OCI-LY1 (cell line): ENCODE results near the gene TMED10.

ENCODE experiments used
- H2AFZ ChIP-seq: fragments of 200-600 bp; sonication (generic), shearing (Covaris generic); 2 replicates; pipeline ENCODE4 v1.6.0; 2014; ENCODE audit warnings: antibody characterized with exemption, mild to moderate bottlenecking, low read length
- H3F3A ChIP-seq: fragments of 200-600 bp; sonication (generic), shearing (Covaris generic); 2 replicates; pipeline ENCODE4 v1.6.0; 2014; ENCODE audit warnings: mild to moderate bottlenecking, antibody characterized with exemption, low read length, moderate library complexity; ENCODE audit not compliant: insufficient read depth
- H3K27ac ChIP-seq: fragments of 200-600 bp; sonication (generic); 2 replicates; pipeline ENCODE4 v1.5.1; 2014; ENCODE audit warnings: low read length, mixed run types, mild to moderate bottlenecking, low read depth; ENCODE audit not compliant: poor library complexity, severe bottlenecking
- H3K27me3 ChIP-seq: fragments of 200-600 bp; sonication (generic); 2 replicates; pipeline ENCODE4 v1.6.0; 2014; ENCODE audit warnings: antibody characterized with exemption, mild to moderate bottlenecking, low read length, moderate library complexity; ENCODE audit not compliant: insufficient read depth
- H3K36me3 ChIP-seq: fragments of 200-600 bp; sonication (generic); 2 replicates; pipeline ENCODE4 v1.6.1; 2014; ENCODE audit warnings: mild to moderate bottlenecking, antibody characterized with exemption, low read length, moderate library complexity, mixed read lengths; ENCODE audit not compliant: insufficient read depth
- H3K4me1 ChIP-seq: fragments of 200-600 bp; sonication (generic); 2 replicates; pipeline ENCODE4 v1.5.1; 2014; ENCODE audit warnings: mild to moderate bottlenecking, low read length, moderate library complexity; ENCODE audit not compliant: insufficient read depth, severe bottlenecking
- H3K4me2 ChIP-seq: fragments of 200-600 bp; sonication (generic), shearing (Covaris generic); 2 replicates; pipeline ENCODE4 v1.6.1; 2014; ENCODE audit warnings: low read length
- H3K4me3 ChIP-seq: fragments of 200-600 bp; sonication (generic); 2 replicates; pipeline ENCODE4 v1.5.1; 2014; ENCODE audit warnings: low read length, low read depth, mild to moderate bottlenecking, mixed read lengths; ENCODE audit not compliant: poor library complexity, severe bottlenecking
- H3K79me2 ChIP-seq: fragments of 200-600 bp; shearing (Covaris generic); 2 replicates; pipeline ENCODE4 v1.6.1; 2016; ENCODE audit warnings: mixed run types, low read length, mixed read lengths; ENCODE audit not compliant: insufficient read depth
- H3K9ac ChIP-seq: fragments of 200-600 bp; sonication (generic), shearing (Covaris generic); 2 replicates; pipeline ENCODE4 v1.6.1; 2014; ENCODE audit warnings: mild to moderate bottlenecking, low read length, mixed read lengths
- H3K9me2 ChIP-seq: fragments of 200-600 bp; sonication (generic), shearing (Covaris generic); 2 replicates; pipeline ENCODE4 v1.6.1; 2014; ENCODE audit warnings: low read depth, mild to moderate bottlenecking, low read length, mixed read lengths
- H3K9me3 ChIP-seq: fragments of 200-600 bp; shearing (Covaris generic); 2 replicates; pipeline ENCODE4 v1.6.1; 2014; ENCODE audit warnings: low read length, mixed read lengths
- H4K20me1 ChIP-seq: fragments of 200-600 bp; sonication (generic), shearing (Covaris generic); 2 replicates; pipeline ENCODE4 v1.6.0; 2016; ENCODE audit warnings: mild to moderate bottlenecking, low read length; ENCODE audit not compliant: insufficient read depth
- CTCF ChIP-seq: fragments of 200-600 bp; sonication (generic), shearing (Covaris generic); IDR thresholded peaks from 2 replicates; pipeline ENCODE4 v1.5.1; 2017; ENCODE audit warnings: mild to moderate bottlenecking, antibody characterized with exemption, low read length, moderate library complexity, mixed read lengths
- EZH2 ChIP-seq: fragments of 200-600 bp; sonication (generic), shearing (Covaris generic); IDR thresholded peaks from 2 replicates; pipeline ENCODE4 v1.8.0; 2017; ENCODE audit warnings: borderline replicate concordance, mixed run types, mild to moderate bottlenecking, antibody characterized with exemption, low read length, moderate library complexity, mixed read lengths

Gene TMED10

GRCh38 chr14:75213172-75213571 is 36.8 kb upstream of the TMED10 start:
- Histone ChIP-seq H3K36me3 (no peaks in the 10 kb centered on the region), H3K4me3 (no peak overlapping the region), H3F3A (no peaks in the 10 kb centered on the region), H4K20me1 (no peaks in the 10 kb centered on the region), H3K9ac (no peak overlapping the region), H3K27me3 (peaks cover 3% of the 10 kb centered on the region; the same call in 1 of the 2 replicates), H2AFZ (no peak overlapping the region), H3K4me2 (no peak overlapping the region), H3K27ac (no peak overlapping the region), H3K4me1 (no peaks in the 10 kb centered on the region), H3K79me2 (no peaks in the 10 kb centered on the region), H3K9me2 (no peaks in the 10 kb centered on the region), H3K9me3 (no peaks in the 10 kb centered on the region)
- TF ChIP-seq CTCF (no peak), EZH2 (no peak)

GRCh38 chr14:75208843-75209242 is 32.4 kb upstream of the TMED10 start:
- H3K4me1 ChIP-seq, result no peaks in the 10 kb centered on the region
- H3K4me2 ChIP-seq, result no peak overlapping the region
- H3K9ac ChIP-seq, result no peak overlapping the region
- H3K79me2 ChIP-seq, result no peaks in the 10 kb centered on the region
- no peaks in the 10 kb centered on the region for H4K20me1 ChIP-seq
- no peak overlapping the region for H2AFZ ChIP-seq
- no peaks in the 10 kb centered on the region for H3K9me3 ChIP-seq
- H3K27me3 ChIP-seq, result peaks cover 3% of the 10 kb centered on the region; the same call in 1 of the 2 replicates
- no peak overlapping the region for H3K4me3 ChIP-seq
- no peaks in the 10 kb centered on the region for H3K9me2 ChIP-seq
- no peaks in the 10 kb centered on the region for H3K36me3 ChIP-seq
- H3K27ac ChIP-seq, result no peak overlapping the region
- no peak for TF ChIP-seq CTCF
- no peak for TF ChIP-seq EZH2
- H3F3A ChIP-seq, result no peaks in the 10 kb centered on the region

- Histone ChIP-seq H3K36me3 (no peaks in the 10 kb centered on the region), H3F3A (no peaks in the 10 kb centered on the region), H3K9me2 (no peaks in the 10 kb centered on the region), H3K79me2 (no peaks in the 10 kb centered on the region), H3K4me1 (no peaks in the 10 kb centered on the region), H2AFZ (no peak overlapping the region), H3K27ac (no peak overlapping the region), H4K20me1 (no peaks in the 10 kb centered on the region), H3K4me2 (no peak overlapping the region), H3K4me3 (no peak overlapping the region), H3K27me3 (peaks cover 3% of the 10 kb centered on the region; the same call in 1 of the 2 replicates), H3K9me3 (no peaks in the 10 kb centered on the region), H3K9ac (no peak overlapping the region)
- TF ChIP-seq CTCF (no peak), EZH2 (no peak)
Measured at GRCh38 chr14:75206190-75206589, 29.8 kb upstream of the TMED10 start.
